Mucosa of descending colon (tissue), 3 donors: ENCODE data around the gene MAT2A. TPM values are rescaled to one million over a fixed set of nuclear protein-coding genes. Genes with fewer than 3 reads are reported as not detected.
A peak's percentile ranks its signal among the peaks of the same experiment; 100 is the strongest.

Experiments
- ATAC-seq: fragments of 200-7000 bp; cut with Tn5 transposase; one replicate; pipeline ENCODE4 v1.9.1; 2020; ENCODE audit warnings: mild to moderate bottlenecking, moderate library complexity
- DNase-seq, 3 donors: peaks; one replicate each; pipeline ENCODE4 v3.0.0-alpha.2; 2020
- H3K36me3 ChIP-seq: fragments of 200-600 bp; one replicate; pipeline ENCODE4 v1.8.0; 2021; ENCODE audit warnings: low read depth, mild to moderate bottlenecking
- H3K4me1 ChIP-seq: fragments of 200-600 bp; one replicate; pipeline ENCODE4 v1.8.0; 2021; ENCODE audit warnings: low read depth, mild to moderate bottlenecking
- H3K4me3 ChIP-seq: fragments of 200-600 bp; one replicate; pipeline ENCODE4 v1.8.0; 2021; ENCODE audit warnings: mild to moderate bottlenecking
- H3K9me3 ChIP-seq: fragments of 200-600 bp; one replicate; pipeline ENCODE4 v1.8.0; 2021; ENCODE audit warnings: mild to moderate bottlenecking
- CTCF ChIP-seq: fragments of 200-600 bp; IDR thresholded peaks from one replicate; pipeline ENCODE4 v1.8.0; 2022; ENCODE audit warnings: antibody characterized with exemption, mild to moderate bottlenecking
- intact Hi-C, 2 donors: fragments of 100-400 bp; cut with DNase I in 1 of 2; cut with micrococcal nuclease in 1 of 2; formaldehyde crosslinking; loops; one replicate each; pipeline versions ENCODE4 v1.11.0 to v1.11.1; 2022; cut with DNase I, micrococcal nuclease
- total RNA-seq, 3 donors: library from RNA; stranded (reverse); fragmentation: NEBNext Ultra II Directional in 2 of 3; extraction: Animal tissue kit (Norgen Biotek cat#: 25700) in 2 of 3; gene quantifications; one replicate each; pipeline versions ENCODE4 v1.2.1 to v1.2.4, GENCODE V29; 2021 to 2023
- donor health status: DM: no; HTN: no; CAD: no; lungs with moderate emphysema.
- donor health status: DM: no; HTN: no; CAD: no.
- donor health status: DM: no; HTN: yes; CAD: no.

The MAT2A gene
- total RNA-seq, 3 donors from 2014 or later: 156 to 229 (median 167) TPM

DNA sequence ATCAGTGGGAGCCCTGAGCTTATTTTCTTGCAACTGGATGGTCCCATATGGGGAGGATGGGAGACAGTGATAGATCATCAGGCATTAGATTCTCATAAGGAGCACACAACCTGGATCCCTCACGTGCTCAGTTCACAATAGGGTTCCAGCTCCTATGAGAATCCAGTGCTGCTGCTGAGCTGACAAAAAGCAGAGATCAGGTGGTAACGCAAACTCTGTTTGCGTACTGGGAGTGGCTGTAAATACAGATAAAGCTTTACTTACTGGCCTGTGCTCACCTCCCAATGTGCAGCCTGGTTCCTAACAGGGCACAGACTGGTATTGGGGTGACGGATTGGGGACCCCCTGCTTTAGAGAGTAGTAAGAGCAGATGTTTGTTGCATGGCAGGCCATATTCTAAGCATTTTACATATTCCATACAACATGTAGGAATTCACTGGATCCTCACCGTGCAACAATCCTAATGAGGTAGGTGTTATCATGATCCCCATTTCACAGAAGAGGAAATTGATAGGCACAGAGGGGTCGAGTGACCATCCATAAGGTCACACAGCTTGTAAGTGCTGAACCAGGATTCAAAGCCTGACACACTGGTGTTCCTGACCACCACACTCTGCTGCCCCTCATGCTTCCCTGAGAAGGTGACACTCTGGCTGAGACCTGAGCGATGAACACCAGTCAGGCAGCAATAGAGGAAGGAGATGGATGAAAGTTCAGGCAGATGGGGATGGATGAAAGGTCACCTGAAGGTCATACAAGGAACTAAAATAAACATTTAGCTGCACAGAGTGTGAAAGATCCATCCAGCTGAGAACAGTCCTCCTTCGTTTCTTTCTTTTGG, 15.7 kb upstream of the MAT2A start:
- ATAC-seq (peak; percentile 93), DNase-seq (peak in 1 of 3 donors; percentile 67)
- H3K4me3 ChIP-seq: no peak overlapping the region
- peaks cover 22% of the 10 kb centered on the region for H3K4me1 ChIP-seq
- no peak for TF ChIP-seq CTCF
- intact Hi-C loops: no loop called here
- H3K36me3 ChIP-seq: no peaks in the 10 kb centered on the region
- no peaks in the 10 kb centered on the region for H3K9me3 ChIP-seq

DNA sequence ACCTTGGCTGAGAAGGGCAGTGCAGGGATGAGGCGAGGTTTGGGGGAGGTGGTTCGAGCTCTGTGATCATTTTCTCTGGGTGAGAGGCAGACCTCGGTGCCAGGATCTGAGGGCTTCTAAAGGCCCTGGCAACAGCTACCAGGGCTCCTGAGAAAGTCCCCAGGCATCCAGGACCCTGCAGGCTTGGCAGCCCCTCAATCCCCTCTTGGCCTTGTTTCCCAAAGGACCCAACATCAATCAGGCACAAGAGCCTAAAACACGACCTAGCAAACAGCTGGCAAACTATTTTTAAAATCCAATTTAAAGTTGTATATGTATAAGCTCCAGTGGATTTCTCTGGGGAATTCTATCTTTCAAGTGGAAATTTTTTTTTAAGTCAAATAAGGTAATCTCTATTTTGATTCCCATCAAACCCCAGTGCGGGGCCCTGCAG, 15.0 kb upstream of the MAT2A start:
- ATAC-seq (no peak), DNase-seq (no peak)
- H3K4me3 ChIP-seq: no peak overlapping the region
- H3K4me1 ChIP-seq: peaks cover 22% of the 10 kb centered on the region
- no peaks in the 10 kb centered on the region for H3K36me3 ChIP-seq
- intact Hi-C loops: no loop called here
- H3K9me3 ChIP-seq: no peaks in the 10 kb centered on the region
- no peak for TF ChIP-seq CTCF

GRCh38 chr2:85524336-85524908, 14.5 kb upstream of the MAT2A start:
- Histone ChIP-seq H3K36me3 (no peaks in the 10 kb centered on the region), H3K9me3 (no peaks in the 10 kb centered on the region), H3K4me3 (no peak overlapping the region), H3K4me1 (peaks cover 22% of the 10 kb centered on the region)
- DNase-seq (no peak), ATAC-seq (peak; percentile 18)
- TF ChIP-seq CTCF: no peak
- intact Hi-C loops: no loop called here

GRCh38 chr2:85525029-85525428, 13.9 kb upstream of the MAT2A start:
- Histone ChIP-seq H3K36me3 (no peaks in the 10 kb centered on the region), H3K4me3 (no peak overlapping the region), H3K9me3 (no peaks in the 10 kb centered on the region), H3K4me1 (peaks cover 22% of the 10 kb centered on the region)
- no peak for TF ChIP-seq CTCF
- no peak for ATAC-seq
- no peak for DNase-seq
- intact Hi-C loops: no loop called here

- DNase-seq (no peak), ATAC-seq (no peak)
- Histone ChIP-seq H3K4me1 (peaks cover 22% of the 10 kb centered on the region), H3K9me3 (no peaks in the 10 kb centered on the region), H3K36me3 (no peaks in the 10 kb centered on the region), H3K4me3 (no peak overlapping the region)
- TF ChIP-seq CTCF: no peak
- intact Hi-C loops: no loop called here
Observed at GRCh38 chr2:85525567-85525966, 13.4 kb upstream of the MAT2A start.
